ENCODE data around the gene MZB1.
A peak's percentile ranks its signal among the peaks of the same experiment; 100 is the strongest.
"Not testable (repeated sequence)": the region's sequence is repeated elsewhere in the genome, so short reads cannot be mapped to it uniquely, and the experiment has no call there.

Gene MZB1

DNA sequence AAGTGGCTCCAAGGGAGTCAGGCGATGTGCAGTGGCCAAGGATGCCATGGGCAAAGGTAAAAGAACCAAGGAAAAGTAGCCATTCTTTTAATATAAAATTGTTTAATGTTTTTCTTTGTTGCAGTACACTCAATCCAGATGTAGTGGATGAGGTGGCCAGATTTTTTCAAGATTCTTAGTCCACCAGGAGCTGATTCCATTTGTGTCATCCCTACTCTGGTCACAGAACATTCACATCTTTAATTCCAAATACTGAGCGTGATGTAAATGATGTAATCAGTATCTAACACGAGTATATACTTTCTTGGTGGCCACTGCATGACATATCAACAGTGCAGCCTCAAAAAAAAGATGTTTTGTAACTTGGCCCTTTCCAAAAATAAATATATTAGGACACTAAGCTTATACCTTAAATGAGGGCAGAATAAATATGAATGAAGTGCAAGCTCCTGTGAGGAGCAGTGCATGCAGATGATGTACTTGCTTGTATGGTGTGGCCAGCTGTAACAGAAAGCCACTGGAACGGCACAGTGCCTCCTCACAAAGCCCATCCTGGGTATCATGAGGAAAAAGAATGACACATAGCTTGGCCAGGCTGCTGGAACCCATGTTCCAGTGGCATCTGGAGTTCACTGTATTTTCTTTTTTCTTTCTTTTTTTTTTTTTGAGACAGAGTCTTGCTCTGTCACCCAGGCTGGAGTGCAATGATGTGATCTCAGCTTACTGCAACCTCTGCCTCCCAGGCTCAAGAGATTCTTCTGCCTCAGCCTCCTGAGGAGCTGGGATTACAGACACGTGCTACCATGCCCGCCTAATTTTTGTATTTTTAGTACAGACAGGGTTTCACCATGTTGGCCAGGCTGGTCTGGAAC, 20.6 kb upstream of the MZB1 start:
- no peak for DNase-seq

- not testable (repeated sequence) for DNase-seq
These were observed 19.4 kb upstream of the MZB1 start for GRCh38 chr5:139409116-139409515.

GRCh38 chr5:139408191-139408590, 18.5 kb upstream of the MZB1 start:
- no peak for DNase-seq

- DNase-seq: no peak
These were observed 17.8 kb upstream of the MZB1 start for GRCh38 chr5:139407517-139407916.

DNA sequence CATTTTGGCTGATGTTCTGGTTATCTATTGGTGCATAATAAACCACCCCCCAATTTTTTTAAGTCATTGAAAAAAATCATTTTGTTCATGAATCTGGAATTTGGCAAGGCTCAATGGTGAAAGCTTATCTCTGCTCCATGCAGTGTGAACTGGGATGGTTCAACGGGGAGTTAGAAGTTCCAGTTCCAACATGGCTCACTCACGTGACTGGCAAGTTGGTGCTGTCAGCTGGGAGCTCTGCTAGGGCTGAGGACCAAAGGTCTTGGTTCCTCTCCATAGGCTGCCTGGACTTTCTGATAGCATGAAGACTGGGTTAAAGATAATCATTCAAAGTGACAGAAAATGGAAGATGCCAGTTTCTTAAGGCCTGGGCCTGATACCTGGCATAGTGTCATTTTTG, 17.2 kb upstream of the MZB1 start:
- no peak for DNase-seq

DNA sequence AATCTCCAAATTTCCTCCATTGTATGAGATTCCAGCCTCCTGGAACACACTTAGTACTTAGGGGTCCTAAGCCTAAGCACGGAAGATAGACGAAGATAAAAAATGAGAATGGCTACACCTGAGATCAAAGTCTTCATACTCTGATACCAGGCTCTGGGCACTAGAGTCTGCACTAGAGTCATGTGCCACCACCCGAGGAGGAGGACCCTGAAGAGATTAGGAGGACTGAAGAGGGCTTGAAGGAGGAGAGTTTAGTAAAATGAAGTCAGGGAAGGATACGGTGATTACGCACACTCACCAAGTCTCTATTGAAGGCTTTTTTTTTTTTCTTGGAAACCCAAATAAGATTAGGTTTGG, 14.7 kb upstream of the MZB1 start:
- no peak for DNase-seq

- peak; percentile 98 for DNase-seq
These were observed 14.2 kb upstream of the MZB1 start, which contains the start of gene SPATA24 for GRCh38 chr5:139403787-139404483. TSS of gene SPATA24 (minus strand) at chr5:139404089. CDS start at chr5:139404060, 29 bp downstream.

DNA sequence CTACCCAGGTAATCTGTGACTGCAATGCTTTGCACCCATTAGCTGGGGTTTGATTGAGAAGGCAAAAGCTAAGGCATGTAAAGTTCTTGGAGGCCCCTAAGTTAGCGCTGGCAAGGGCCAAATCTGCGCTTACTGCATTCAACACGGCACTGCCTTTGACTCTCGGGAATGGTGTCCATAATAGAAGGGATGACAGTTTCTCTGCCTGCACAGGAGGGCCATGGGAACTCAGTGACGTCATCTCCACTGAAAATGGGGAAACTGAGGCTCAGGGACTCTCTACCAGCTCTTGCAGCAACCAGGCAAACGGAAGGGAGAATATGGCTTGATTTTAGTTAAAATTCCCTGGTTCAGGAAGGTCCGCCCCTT, 13.7 kb upstream of the MZB1 start:
- no peak for DNase-seq

GRCh38 chr5:139402561-139403158, 12.9 kb upstream of the MZB1 start:
- DNase-seq: no peak

- DNase-seq: no peak
These were observed 11.8 kb upstream of the MZB1 start for GRCh38 chr5:139401546-139401945.

GRCh38 chr5:139399501-139400121, 9.9 kb upstream of the MZB1 start:
- no peak for DNase-seq

DNA sequence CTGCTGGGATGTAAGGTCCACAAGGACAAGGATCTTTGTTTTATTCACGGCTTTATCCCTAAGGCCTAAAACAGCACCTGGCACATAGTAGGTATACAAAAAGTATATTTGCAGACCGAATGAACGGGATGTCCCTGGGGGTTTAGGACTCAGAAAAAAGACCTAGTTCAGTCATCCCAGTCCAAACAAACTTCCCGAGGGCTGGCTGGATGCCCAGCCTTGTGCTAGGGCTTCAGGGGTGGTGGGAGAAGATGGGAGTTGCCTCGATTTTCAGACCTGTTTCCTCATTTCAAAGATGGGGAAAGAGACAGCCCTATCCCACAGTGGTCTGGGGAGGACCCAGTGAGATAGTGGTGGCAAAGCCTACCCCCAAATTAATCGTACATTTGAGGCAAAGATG, 8.2 kb upstream of the MZB1 start:
- no peak for DNase-seq

DNA sequence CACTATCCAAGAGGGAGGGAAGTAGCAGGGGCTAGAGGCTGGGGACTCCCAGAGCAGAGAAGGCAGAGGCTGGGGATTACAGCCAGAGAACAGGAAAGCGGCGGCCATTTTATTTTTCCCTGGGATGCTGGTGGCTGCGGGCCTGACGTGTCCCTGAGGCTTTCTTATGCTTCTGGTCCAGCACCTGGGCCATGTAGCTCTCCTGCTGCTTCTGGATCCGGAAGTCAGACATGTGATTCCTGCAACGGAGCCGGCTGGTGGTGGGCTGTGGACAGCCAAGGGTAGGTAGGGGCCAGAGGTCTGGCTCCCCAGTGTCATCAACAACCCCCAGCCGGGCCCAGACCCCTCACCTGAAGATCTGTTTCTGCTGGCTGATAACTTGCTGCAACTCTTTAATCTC, 7.0 kb upstream of the MZB1 start:
- DNase-seq: no peak

- no peak for DNase-seq
These were observed 6.3 kb upstream of the MZB1 start for GRCh38 chr5:139395844-139396640.

DNA sequence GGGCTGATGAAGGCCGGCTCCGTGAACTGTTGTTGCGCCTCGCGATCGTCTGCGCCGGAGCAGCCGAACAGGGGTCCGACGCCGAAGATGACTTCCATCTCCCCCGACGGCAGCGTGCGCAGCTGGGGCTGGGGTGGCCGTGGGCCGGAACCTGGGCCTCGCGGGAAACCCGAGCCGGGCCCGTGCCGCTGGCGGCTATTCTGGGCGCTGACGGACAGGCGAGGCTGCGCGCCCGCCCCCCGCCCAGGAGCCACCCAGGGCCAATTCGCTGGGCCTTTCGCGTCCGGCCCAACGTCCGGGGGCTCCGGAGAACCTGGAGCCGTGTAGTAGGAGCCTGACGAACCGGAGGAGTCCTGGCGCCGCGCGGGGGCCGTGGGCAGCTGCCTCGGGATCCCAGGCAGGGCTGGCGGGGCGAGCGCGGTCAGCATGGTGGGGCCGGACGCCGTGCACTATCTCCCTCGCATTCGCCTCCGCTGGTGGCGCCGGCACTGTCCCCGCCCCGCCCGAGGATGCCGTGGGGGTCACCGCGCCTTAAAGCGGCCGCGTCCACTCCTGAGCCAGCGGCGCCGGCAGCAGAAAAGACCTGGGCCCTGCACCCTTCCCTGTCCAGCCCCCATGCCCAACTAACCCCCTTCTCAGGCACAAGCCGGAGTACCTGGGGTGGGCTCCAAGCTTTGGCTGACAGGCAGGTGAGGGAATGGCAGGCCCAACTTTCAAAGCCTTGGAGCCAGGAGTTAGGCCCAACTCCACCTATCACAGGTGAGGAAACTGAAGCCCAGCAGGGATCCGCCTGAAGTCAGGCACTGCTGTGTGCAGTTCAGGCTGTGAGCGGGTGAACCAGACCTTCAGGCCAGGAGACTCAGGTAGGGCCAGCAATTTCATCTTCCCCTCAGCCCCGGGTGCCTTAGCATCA, 5.2 kb upstream of the MZB1 start, which contains the start of gene PROB1:
Gene PROB1 (minus strand): TSS at position 451 of the 913 bp plus-strand sequence. CDS start 23 bp downstream, at position 428.
- DNase-seq: no peak

- peak; percentile 30 for DNase-seq
These were observed 4.5 kb upstream of the MZB1 start for GRCh38 chr5:139394123-139394653.

- DNase-seq: no peak
These were observed 3.9 kb upstream of the MZB1 start for GRCh38 chr5:139393497-139394122.

GRCh38 chr5:139392678-139393496, 3.2 kb upstream of the MZB1 start:
- peak; percentile 54 for DNase-seq

GRCh38 chr5:139392324-139392677, 2.6 kb upstream of the MZB1 start:
- DNase-seq: no peak

All from fibroblast of skin of abdomen (primary cell).